ENCODE results near the gene PARP8. TPM values are rescaled to one million over a fixed set of nuclear protein-coding genes. Genes with fewer than 3 reads are reported as not detected.

The PARP8 gene
- total and polyA plus RNA-seq, 9 of the 15 experiments (the other 6 are each of a cell fraction or from before 2014, with no cell fraction given) = 0.03 to 0.31 TPM; not detected in 7

DNA sequence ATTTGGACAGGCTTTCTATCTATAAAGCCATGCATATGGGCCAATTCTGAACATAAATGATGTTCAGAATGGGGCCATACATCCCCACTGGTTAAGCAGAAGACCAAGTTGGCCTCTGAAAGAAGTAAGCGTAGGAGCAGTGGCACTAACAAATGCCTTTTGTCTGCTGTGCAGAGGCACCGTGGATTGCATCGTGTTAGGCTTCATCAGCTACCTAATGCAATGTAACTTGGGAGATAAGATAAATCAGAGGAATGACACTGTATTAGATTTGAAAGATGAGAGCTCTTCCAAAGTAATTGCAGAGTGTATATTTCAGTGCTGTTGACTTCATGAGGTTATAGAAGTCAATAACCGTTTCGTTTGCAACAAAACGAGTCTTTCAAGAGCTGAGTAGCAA, 148.1 kb downstream of the PARP8 start:
- WGBS (ENCODE audit: insufficient coverage, low coverage, missing lambda C conversion rate) = 0% methylated on average over 6 of the region's 6 CpGs
- in situ Hi-C loops (cut with MboI) (no loop called here), intact Hi-C loops (cut with micrococcal nuclease) (no loop called here)
- Histone ChIP-seq H4K20me1 (replicated peaks; ENCODE audit: control insufficient read depth, insufficient read depth, low read length) (no peaks in the 10 kb centered on the region), H3K4me3 (no peak overlapping the region), H3K4me2 (ENCODE audit: insufficient read depth, low read length) (no peak overlapping the region), H2AFZ (ENCODE audit: low read depth, low read length) (no peak overlapping the region), H3K9me3 (replicated peaks; ENCODE audit: control insufficient read depth, insufficient read depth, low read depth, low read length) (no peaks in the 10 kb centered on the region), H3K79me2 (ENCODE audit: control insufficient read depth, insufficient read depth, low read length) (no peaks in the 10 kb centered on the region), H3K4me1 (replicated peaks in 1 of 2; ENCODE audit: control insufficient read depth in 2 of 2, insufficient read depth in 2 of 2, low read length in 2 of 2) (no peaks in the 10 kb centered on the region), H3K9me1 (ENCODE audit: control insufficient read depth, insufficient read depth, low read length) (no peaks in the 10 kb centered on the region), H3K27ac (ENCODE audit: extremely low read depth, low read depth, low read length) (no peak overlapping the region), H3K36me3 (ENCODE audit: control insufficient read depth, insufficient read depth, low read length) (no peaks in the 10 kb centered on the region), H3K27me3 (ENCODE audit: control insufficient read depth in 2 of 2, insufficient read depth in 2 of 2, low read length in 2 of 2) (no peaks in the 10 kb centered on the region), H3K9ac (ENCODE audit: insufficient read depth in 1 of 2, low read depth in 2 of 2, low read length in 2 of 2) (no peak overlapping the region)
- DNase-seq (ENCODE audit: extremely low read depth in 1 of 4, low spot score in 3 of 4) = no peak
- BruUV-seq (replicated peaks) = no TSS peak
- no peak for FAIRE-seq
- ChIA-PET POLR2A (no interaction called here), CTCF (ENCODE audit: low intra/inter-chr PET ratio) (no interaction called here)
- no peak for ATAC-seq
- TF ChIP-seq, protein P1, sequence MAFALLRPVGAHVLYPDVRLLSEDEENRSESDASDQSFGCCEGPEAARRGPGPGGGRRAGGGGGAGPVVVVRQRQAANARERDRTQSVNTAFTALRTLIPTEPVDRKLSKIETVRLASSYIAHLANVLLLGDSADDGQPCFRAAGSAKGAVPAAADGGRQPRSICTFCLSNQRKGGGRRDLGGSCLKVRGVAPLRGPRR (CRISPR knock-in tag; IDR thresholded peaks at IDR 0.05) = no peak
- TF ChIP-seq ZBTB2 (IDR thresholded peaks at IDR 0.05) = no peak
- no peak for TF ChIP-seq NFIC (IDR thresholded peaks at IDR 0.05)
- no peak for TF ChIP-seq FOS (IDR thresholded peaks at IDR 0.05; ENCODE audit: extremely low read depth, insufficient read length)
- no peak for TF ChIP-seq XRCC4 (IDR thresholded peaks at IDR 0.05; ENCODE audit: extremely low read depth, insufficient read depth, insufficient read length)

DNA sequence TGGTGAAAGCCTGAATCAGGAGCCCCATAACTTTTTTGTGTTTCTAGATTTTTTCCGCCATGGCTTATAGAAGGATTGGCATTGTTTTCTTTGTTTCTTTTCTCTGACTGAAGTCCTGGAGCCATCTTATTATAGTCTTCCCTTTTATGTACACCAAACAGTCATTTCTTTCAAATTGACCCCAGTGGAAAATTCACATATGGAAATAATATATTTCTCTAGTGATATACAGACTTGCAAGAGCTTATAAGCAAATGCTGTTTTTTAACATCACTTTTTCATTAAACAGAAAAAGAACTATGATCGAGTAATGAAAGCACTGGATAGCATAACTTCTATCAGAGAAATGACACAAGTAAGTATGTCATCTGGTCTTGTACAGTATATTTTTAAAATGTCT, 155.6 kb downstream of the PARP8 start:
- FAIRE-seq (no peak), ATAC-seq (no peak), DNase-seq (ENCODE audit: extremely low read depth in 1 of 4, low spot score in 3 of 4) (no peak)
- ChIA-PET POLR2A (no interaction called here), CTCF (ENCODE audit: low intra/inter-chr PET ratio) (no interaction called here)
- no peaks in the 10 kb centered on the region for H3K9me1 ChIP-seq (ENCODE audit: control insufficient read depth, insufficient read depth, low read length)
- H3K4me1 ChIP-seq (replicated peaks in 1 of 2; ENCODE audit: control insufficient read depth in 2 of 2, insufficient read depth in 2 of 2, low read length in 2 of 2) = no peaks in the 10 kb centered on the region
- intact Hi-C loops (cut with micrococcal nuclease) = no loop called here
- no peaks in the 10 kb centered on the region for H3K36me3 ChIP-seq (ENCODE audit: control insufficient read depth, insufficient read depth, low read length)
- no peaks in the 10 kb centered on the region for H4K20me1 ChIP-seq (replicated peaks; ENCODE audit: control insufficient read depth, insufficient read depth, low read length)
- no peaks in the 10 kb centered on the region for H3K9me3 ChIP-seq (replicated peaks; ENCODE audit: control insufficient read depth, insufficient read depth, low read depth, low read length)
- BruUV-seq (replicated peaks) = no TSS peak
- H3K27ac ChIP-seq (ENCODE audit: extremely low read depth, low read depth, low read length) = no peak overlapping the region
- H3K79me2 ChIP-seq (ENCODE audit: control insufficient read depth, insufficient read depth, low read length) = no peaks in the 10 kb centered on the region
- no peak overlapping the region for H3K4me3 ChIP-seq
- H3K27me3 ChIP-seq (ENCODE audit: control insufficient read depth in 2 of 2, insufficient read depth in 2 of 2, low read length in 2 of 2) = no peaks in the 10 kb centered on the region
- 0% methylated on average over 2 of the region's 2 CpGs for WGBS (ENCODE audit: insufficient coverage, low coverage, missing lambda C conversion rate)
- H3K4me2 ChIP-seq (ENCODE audit: insufficient read depth, low read length) = no peak overlapping the region
- in situ Hi-C loops (cut with MboI) = no loop called here
- H2AFZ ChIP-seq (ENCODE audit: low read depth, low read length) = no peak overlapping the region
- H3K9ac ChIP-seq (ENCODE audit: insufficient read depth in 1 of 2, low read depth in 2 of 2, low read length in 2 of 2) = no peak overlapping the region
- TF ChIP-seq RBM17 (IDR thresholded peaks at IDR 0.05; ENCODE audit: borderline replicate concordance, low read depth, low read length) (no peak), ZBTB49 (CRISPR knock-in tag; IDR thresholded peaks at IDR 0.05; ENCODE audit: borderline replicate concordance) (no peak), BRF2 (IDR thresholded peaks at IDR 0.05; ENCODE audit: borderline replicate concordance, insufficient read depth, insufficient read length) (no peak), MCM2 (IDR thresholded peaks at IDR 0.05; ENCODE audit: low read depth) (no peak), MYBL2 (IDR thresholded peaks at IDR 0.05; ENCODE audit: low read depth) (no peak), MYBL2 (CRISPR knock-in tag; IDR thresholded peaks at IDR 0.05; ENCODE audit: borderline replicate concordance) (no peak), SRSF9 (IDR thresholded peaks at IDR 0.05; ENCODE audit: borderline replicate concordance, low read depth, low read length) (no peak)
